ENCODE data around the gene AVPR2. TPM values are rescaled to one million over a fixed set of nuclear protein-coding genes. Genes with fewer than 3 reads are reported as not detected.

The AVPR2 gene
- total and polyA plus RNA-seq, 2 donors (not counting 1 experiment from before 2014, with no cell fraction given): not detected

- DNase-seq (ENCODE audit: low read depth in 2 of 2): peak; percentile 56 to 65
- Histone ChIP-seq H3K4me1 (ENCODE audit: control insufficient read depth, extremely low read depth, insufficient read depth, low read length) (no peaks in the 10 kb centered on the region), H3K9ac (ENCODE audit: insufficient read depth, low read length) (peak within 1 kb of the TSS; percentile 58), H3K36me3 (ENCODE audit: control insufficient read depth, insufficient read depth, low read length) (peaks cover 7% of the 10 kb centered on the region), H3K4me2 (ENCODE audit: extremely low read depth, insufficient read depth, low read length) (peak within 1 kb of the TSS; percentile 80), H3K27ac (ENCODE audit: insufficient read depth, low read length) (peak within 1 kb of the TSS; percentile 54), H2AFZ (ENCODE audit: low read length) (no peak within 1 kb of the TSS), H3K27me3 (ENCODE audit: control insufficient read depth, insufficient read depth, low read length) (no peaks in the 10 kb centered on the region), H4K20me1 (ENCODE audit: control insufficient read depth, extremely low read depth, insufficient read depth, low read length) (no peaks in the 10 kb centered on the region), H3K9me3 (ENCODE audit: control insufficient read depth, insufficient read depth, low read depth, low read length) (no peaks in the 10 kb centered on the region), H3K79me2 (ENCODE audit: control insufficient read depth, insufficient read depth, low read length) (peaks cover 16% of the 10 kb centered on the region), H3K4me3 (replicated peaks in 1 of 4; ENCODE audit: control extremely low read depth in 1 of 4, insufficient read depth in 1 of 4, low read depth in 3 of 4, low read length in 4 of 4) (peak within 1 kb of the TSS; percentile 64 to 85 (median 72))
- no peak for TF ChIP-seq EZH2 (IDR thresholded peaks at IDR 0.05; ENCODE audit: low read length, missing control alignments)
These were observed 30.4 kb downstream of the AVPR2 start, which contains the start of gene NAA10 for GRCh38 chrX:153934762-153935325. Gene NAA10 (minus strand): TSS chrX:153935037. CDS start chrX:153934904, 133 bp downstream.

DNA sequence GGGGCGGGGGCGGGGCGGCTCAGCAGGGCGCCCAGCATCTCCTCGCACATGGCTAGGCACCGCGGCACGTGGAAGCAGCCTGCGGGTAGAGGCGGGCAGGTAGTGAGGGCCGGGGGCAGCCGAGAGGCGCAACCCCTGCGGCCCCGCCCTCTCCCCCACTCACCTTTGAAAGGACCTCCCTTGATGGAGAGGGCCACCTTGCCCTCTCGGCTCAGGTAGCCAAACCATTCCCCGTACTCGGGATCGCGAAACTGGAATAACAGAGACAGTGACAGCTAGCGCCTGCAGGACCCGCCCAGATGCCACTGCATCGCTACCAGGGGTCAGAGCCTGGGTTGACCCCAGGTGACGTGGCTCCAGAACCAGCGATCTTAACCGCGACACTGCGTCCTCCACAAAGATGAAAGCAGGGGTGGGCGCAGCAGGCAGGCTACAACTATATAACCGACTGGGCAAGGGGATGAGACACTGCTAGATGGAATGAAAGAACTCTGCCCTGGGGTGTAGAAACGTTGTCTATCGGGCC lies 30.9 kb downstream of the AVPR2 start:
- Histone ChIP-seq H3K4me1 (ENCODE audit: control insufficient read depth, extremely low read depth, insufficient read depth, low read length) (no peaks in the 10 kb centered on the region), H3K9me3 (ENCODE audit: control insufficient read depth, insufficient read depth, low read depth, low read length) (no peaks in the 10 kb centered on the region), H4K20me1 (ENCODE audit: control insufficient read depth, extremely low read depth, insufficient read depth, low read length) (no peaks in the 10 kb centered on the region), H3K27ac (ENCODE audit: insufficient read depth, low read length) (no peak overlapping the region), H3K4me2 (ENCODE audit: extremely low read depth, insufficient read depth, low read length) (peak overlapping the region; percentile 64), H3K36me3 (ENCODE audit: control insufficient read depth, insufficient read depth, low read length) (peaks cover 7% of the 10 kb centered on the region), H3K9ac (ENCODE audit: insufficient read depth, low read length) (no peak overlapping the region), H3K4me3 (replicated peaks in 1 of 4; ENCODE audit: control extremely low read depth in 1 of 4, insufficient read depth in 1 of 4, low read depth in 3 of 4, low read length in 4 of 4) (peak overlapping the region in 2 of 4 experiments; percentile 20 to 39), H3K79me2 (ENCODE audit: control insufficient read depth, insufficient read depth, low read length) (peaks cover 16% of the 10 kb centered on the region), H3K27me3 (ENCODE audit: control insufficient read depth, insufficient read depth, low read length) (no peaks in the 10 kb centered on the region), H2AFZ (ENCODE audit: low read length) (no peak overlapping the region)
- TF ChIP-seq EZH2 (IDR thresholded peaks at IDR 0.05; ENCODE audit: low read length, missing control alignments): no peak
- no peak for TF ChIP-seq CTCF (conservative IDR thresholded peaks at IDR 0.05 in 1 of 2, IDR thresholded peaks at IDR 0.05 in 1 of 2; ENCODE audit: low read depth in 1 of 2, low read length in 2 of 2)
- DNase-seq (ENCODE audit: low read depth in 2 of 2): no peak

DNA sequence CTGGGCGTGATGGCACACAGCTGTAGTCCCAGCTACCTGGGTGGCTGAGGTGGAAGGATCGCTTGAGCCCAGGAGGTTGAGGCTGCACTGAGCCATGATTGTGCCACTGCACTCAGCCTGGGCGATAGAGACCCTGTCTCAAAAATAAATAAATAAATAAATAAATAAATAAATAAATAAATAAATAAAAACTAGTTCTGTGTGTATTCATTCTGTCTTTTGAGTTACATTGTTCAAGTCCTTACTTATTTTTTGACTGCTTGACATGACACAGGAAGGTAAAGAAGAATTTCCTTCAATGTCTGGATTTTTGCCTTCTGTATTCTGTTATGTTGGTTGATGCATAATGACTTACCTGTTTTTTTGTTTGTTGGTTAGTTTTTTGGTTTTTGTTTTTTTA lies 32.6 kb downstream of the AVPR2 start:
- H2AFZ ChIP-seq (ENCODE audit: low read length): no peak overlapping the region

More for the DNA sequence above, 32.6 kb downstream of the AVPR2 start:
- no peaks in the 10 kb centered on the region for H3K9me3 ChIP-seq (ENCODE audit: control insufficient read depth, insufficient read depth, low read depth, low read length)
- no peak overlapping the region for H3K27ac ChIP-seq (ENCODE audit: insufficient read depth, low read length)
- H3K4me2 ChIP-seq (ENCODE audit: extremely low read depth, insufficient read depth, low read length): no peak overlapping the region
- no peak overlapping the region for H3K9ac ChIP-seq (ENCODE audit: insufficient read depth, low read length)
- no peaks in the 10 kb centered on the region for H3K27me3 ChIP-seq (ENCODE audit: control insufficient read depth, insufficient read depth, low read length)
- no peaks in the 10 kb centered on the region for H4K20me1 ChIP-seq (ENCODE audit: control insufficient read depth, extremely low read depth, insufficient read depth, low read length)
- peaks cover 16% of the 10 kb centered on the region for H3K79me2 ChIP-seq (ENCODE audit: control insufficient read depth, insufficient read depth, low read length)
- DNase-seq (ENCODE audit: low read depth in 2 of 2): no peak
- H3K36me3 ChIP-seq (ENCODE audit: control insufficient read depth, insufficient read depth, low read length): peaks cover 4% of the 10 kb centered on the region
- TF ChIP-seq CTCF (conservative IDR thresholded peaks at IDR 0.05 in 1 of 2, IDR thresholded peaks at IDR 0.05 in 1 of 2; ENCODE audit: low read depth in 1 of 2, low read length in 2 of 2): no peak
- TF ChIP-seq EZH2 (IDR thresholded peaks at IDR 0.05; ENCODE audit: low read length, missing control alignments): no peak
- no peak overlapping the region for H3K4me3 ChIP-seq (replicated peaks in 1 of 4; ENCODE audit: control extremely low read depth in 1 of 4, insufficient read depth in 1 of 4, low read depth in 3 of 4, low read length in 4 of 4)
- no peaks in the 10 kb centered on the region for H3K4me1 ChIP-seq (ENCODE audit: control insufficient read depth, extremely low read depth, insufficient read depth, low read length)

Data from fibroblast of lung (primary cell).